ENCODE results near the gene SOCS6. TPM values are rescaled to one million over a fixed set of nuclear protein-coding genes. Genes with fewer than 3 reads are reported as not detected.

Gene SOCS6
- total and polyA plus RNA-seq, 2 of the 13 experiments (the other 11 are each of a cell fraction or from before 2014, with no cell fraction given), result 18.6 to 38.3 TPM

DNA sequence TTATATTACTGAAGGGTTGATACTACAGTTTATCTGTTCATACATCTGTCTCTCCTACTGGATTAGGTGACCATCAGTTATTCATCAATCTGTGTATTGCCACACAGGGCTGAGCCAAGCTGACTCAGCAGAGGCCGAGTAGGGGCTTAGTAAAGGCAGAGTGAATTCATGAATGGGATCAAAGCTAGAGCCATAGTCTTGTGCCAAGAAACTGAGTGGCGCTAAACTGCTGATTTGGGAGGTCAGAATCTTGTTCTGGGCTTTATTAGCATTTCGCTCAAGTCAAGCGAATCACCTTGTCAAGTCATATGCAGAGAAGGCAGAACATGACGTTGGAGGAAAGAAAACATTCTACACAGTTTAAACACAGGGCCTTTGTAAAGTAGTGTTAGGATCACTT lies 34.1 kb downstream of the SOCS6 start (continued):
- TF ChIP-seq HMG20B (CRISPR knock-in tag; conservative IDR thresholded peaks at IDR 0.05) (no peak), CEBPB (IDR thresholded peaks at IDR 0.05; ENCODE audit: borderline replicate concordance, low read depth, low read length) (peak; percentile 80), ZNF121 (CRISPR knock-in tag; IDR thresholded peaks at IDR 0.05) (no peak), ZNF644 (CRISPR knock-in tag; IDR thresholded peaks at IDR 0.05; ENCODE audit: low read depth) (0 out of 2 replicates have a peak, but pooled peaks have one; percentile 49), MAFF (IDR thresholded peaks at IDR 0.05; ENCODE audit: low read depth, low read length) (peak; percentile 87), EP300 (IDR thresholded peaks at IDR 0.05; ENCODE audit: low read depth in 2 of 2, low read length in 2 of 2) (0 out of 4 replicates have a peak, but pooled peaks of 1 of the 2 experiments have one; percentile 32), EP300 (CRISPR knock-in tag; IDR thresholded peaks at IDR 0.05; ENCODE audit: borderline replicate concordance) (no peak), FOSL2 (CRISPR knock-in tag; IDR thresholded peaks at IDR 0.05) (peak; percentile 81), ZNF546 (CRISPR knock-in tag; conservative IDR thresholded peaks at IDR 0.05) (no peak), FUBP1 (CRISPR knock-in tag; IDR thresholded peaks at IDR 0.05; ENCODE audit: borderline replicate concordance) (no peak), MAFK (conservative IDR thresholded peaks at IDR 0.05 in 1 of 2, IDR thresholded peaks at IDR 0.05 in 1 of 2; ENCODE audit: low read length in 2 of 2) (peak; percentile 86 to 87)
- TF ChIP-seq, protein P1, sequence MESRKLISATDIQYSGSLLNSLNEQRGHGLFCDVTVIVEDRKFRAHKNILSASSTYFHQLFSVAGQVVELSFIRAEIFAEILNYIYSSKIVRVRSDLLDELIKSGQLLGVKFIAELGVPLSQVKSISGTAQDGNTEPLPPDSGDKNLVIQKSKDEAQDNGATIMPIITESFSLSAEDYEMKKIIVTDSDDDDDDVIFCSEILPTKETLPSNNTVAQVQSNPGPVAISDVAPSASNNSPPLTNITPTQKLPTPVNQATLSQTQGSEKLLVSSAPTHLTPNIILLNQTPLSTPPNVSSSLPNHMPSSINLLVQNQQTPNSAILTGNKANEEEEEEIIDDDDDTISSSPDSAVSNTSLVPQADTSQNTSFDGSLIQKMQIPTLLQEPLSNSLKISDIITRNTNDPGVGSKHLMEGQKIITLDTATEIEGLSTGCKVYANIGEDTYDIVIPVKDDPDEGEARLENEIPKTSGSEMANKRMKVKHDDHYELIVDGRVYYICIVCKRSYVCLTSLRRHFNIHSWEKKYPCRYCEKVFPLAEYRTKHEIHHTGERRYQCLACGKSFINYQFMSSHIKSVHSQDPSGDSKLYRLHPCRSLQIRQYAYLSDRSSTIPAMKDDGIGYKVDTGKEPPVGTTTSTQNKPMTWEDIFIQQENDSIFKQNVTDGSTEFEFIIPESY (CRISPR knock-in tag; IDR thresholded peaks at IDR 0.05), result peak; percentile 88
- TF ChIP-seq, protein P2, sequence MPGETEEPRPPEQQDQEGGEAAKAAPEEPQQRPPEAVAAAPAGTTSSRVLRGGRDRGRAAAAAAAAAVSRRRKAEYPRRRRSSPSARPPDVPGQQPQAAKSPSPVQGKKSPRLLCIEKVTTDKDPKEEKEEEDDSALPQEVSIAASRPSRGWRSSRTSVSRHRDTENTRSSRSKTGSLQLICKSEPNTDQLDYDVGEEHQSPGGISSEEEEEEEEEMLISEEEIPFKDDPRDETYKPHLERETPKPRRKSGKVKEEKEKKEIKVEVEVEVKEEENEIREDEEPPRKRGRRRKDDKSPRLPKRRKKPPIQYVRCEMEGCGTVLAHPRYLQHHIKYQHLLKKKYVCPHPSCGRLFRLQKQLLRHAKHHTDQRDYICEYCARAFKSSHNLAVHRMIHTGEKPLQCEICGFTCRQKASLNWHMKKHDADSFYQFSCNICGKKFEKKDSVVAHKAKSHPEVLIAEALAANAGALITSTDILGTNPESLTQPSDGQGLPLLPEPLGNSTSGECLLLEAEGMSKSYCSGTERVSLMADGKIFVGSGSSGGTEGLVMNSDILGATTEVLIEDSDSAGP (CRISPR knock-in tag; IDR thresholded peaks at IDR 0.05; ENCODE audit: borderline replicate concordance), result no peak

Measured in HepG2 (cell line).